ENCODE results near the gene SFXN1.

Gene SFXN1

GRCh38 chr5:175471628-175472027, 6.7 kb upstream of the SFXN1 start:
- no peak overlapping the region for H3K4me3 Mint-ChIP-seq

GRCh38 chr5:175472378-175472777, 6.0 kb upstream of the SFXN1 start:
- Mint-ChIP-seq H3K36me3 (ENCODE audit: low read depth) (no peaks in the 10 kb centered on the region), H3K27ac (no peak overlapping the region)

More at GRCh38 chr5:175471628-175472027, 6.7 kb upstream of the SFXN1 start:
- no peaks in the 10 kb centered on the region for H3K36me3 Mint-ChIP-seq (ENCODE audit: low read depth)
- no peaks in the 10 kb centered on the region for H3K4me1 Mint-ChIP-seq (ENCODE audit: low read depth)
- intact Hi-C loops (cut with micrococcal nuclease): no loop called here
- no peak overlapping the region for H3K27ac Mint-ChIP-seq
- H3K9me3 Mint-ChIP-seq: no peaks in the 10 kb centered on the region
- H3K27me3 Mint-ChIP-seq: peaks cover 39% of the 10 kb centered on the region

DNA sequence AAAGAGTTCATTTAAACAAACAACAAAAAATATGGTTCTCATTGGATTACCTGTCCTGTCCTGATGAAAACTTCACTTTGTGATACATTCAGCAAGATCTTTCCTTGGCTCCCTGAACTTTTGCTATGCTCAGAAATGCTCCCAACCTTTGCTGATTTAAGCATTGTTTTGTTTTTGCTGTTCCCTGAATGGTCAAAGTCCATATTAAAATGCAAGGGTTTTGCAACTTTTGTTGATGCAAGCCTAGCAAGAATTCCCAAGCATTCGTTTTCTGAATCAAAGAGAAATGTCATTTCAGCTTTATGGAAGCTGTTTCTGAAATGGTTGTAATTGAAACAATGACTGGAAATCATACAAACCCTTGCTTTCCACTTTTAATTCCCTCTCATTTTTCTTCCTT, 3.1 kb upstream of the SFXN1 start:
- no peaks in the 10 kb centered on the region for H3K9me3 Mint-ChIP-seq
- H3K27ac Mint-ChIP-seq: no peak overlapping the region
- H3K36me3 Mint-ChIP-seq (ENCODE audit: low read depth): peaks cover 7% of the 10 kb centered on the region
- H3K27me3 Mint-ChIP-seq: peaks cover 38% of the 10 kb centered on the region
- intact Hi-C loops (cut with micrococcal nuclease): no loop called here
- H3K4me1 Mint-ChIP-seq (ENCODE audit: low read depth): peaks cover 20% of the 10 kb centered on the region
- H3K4me3 Mint-ChIP-seq: no peak overlapping the region

More at GRCh38 chr5:175472378-175472777, 6.0 kb upstream of the SFXN1 start:
- Mint-ChIP-seq H3K27me3 (peaks cover 35% of the 10 kb centered on the region), H3K4me3 (no peak overlapping the region), H3K9me3 (no peaks in the 10 kb centered on the region), H3K4me1 (ENCODE audit: low read depth) (no peaks in the 10 kb centered on the region)
- intact Hi-C loops (cut with micrococcal nuclease): no loop called here

DNA sequence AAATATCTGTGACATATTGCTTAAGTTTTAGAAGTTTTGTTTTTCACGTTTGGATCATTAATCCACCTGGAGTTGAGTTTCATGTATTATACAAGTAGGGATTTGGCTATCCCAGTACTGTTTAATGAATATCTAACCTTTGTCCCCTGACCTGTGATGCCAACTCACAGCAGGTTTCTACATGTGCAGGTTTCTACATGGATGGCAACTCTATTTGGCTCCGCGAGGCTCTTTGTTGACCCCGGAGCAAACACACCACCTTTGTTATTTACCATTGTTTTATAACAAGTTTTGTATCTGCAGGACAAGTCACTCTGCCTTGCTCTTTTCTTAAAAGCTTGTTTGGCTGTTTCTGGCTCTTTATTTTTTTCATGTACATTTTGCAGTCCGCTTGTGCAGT, 920 bp upstream of the SFXN1 start:
- Mint-ChIP-seq H3K27ac (no peak overlapping the region), H3K4me1 (ENCODE audit: low read depth) (peaks cover 27% of the 10 kb centered on the region)
- intact Hi-C loops (cut with micrococcal nuclease): no loop called here

GRCh38 chr5:175478008-175478383, 364 bp upstream of the SFXN1 start:
- Mint-ChIP-seq H3K36me3 (ENCODE audit: low read depth) (peaks cover 18% of the 10 kb centered on the region), H3K27me3 (peaks cover 29% of the 10 kb centered on the region), H3K4me3 (peak overlapping the region; percentile 95), H3K27ac (no peak overlapping the region), H3K4me1 (ENCODE audit: low read depth) (peaks cover 27% of the 10 kb centered on the region), H3K9me3 (no peaks in the 10 kb centered on the region)
- intact Hi-C loops (cut with micrococcal nuclease): no loop called here

More for the DNA sequence above, 920 bp upstream of the SFXN1 start:
- H3K36me3 Mint-ChIP-seq (ENCODE audit: low read depth): peaks cover 18% of the 10 kb centered on the region
- H3K27me3 Mint-ChIP-seq: peaks cover 30% of the 10 kb centered on the region
- no peak overlapping the region for H3K4me3 Mint-ChIP-seq
- H3K9me3 Mint-ChIP-seq: no peaks in the 10 kb centered on the region

DNA sequence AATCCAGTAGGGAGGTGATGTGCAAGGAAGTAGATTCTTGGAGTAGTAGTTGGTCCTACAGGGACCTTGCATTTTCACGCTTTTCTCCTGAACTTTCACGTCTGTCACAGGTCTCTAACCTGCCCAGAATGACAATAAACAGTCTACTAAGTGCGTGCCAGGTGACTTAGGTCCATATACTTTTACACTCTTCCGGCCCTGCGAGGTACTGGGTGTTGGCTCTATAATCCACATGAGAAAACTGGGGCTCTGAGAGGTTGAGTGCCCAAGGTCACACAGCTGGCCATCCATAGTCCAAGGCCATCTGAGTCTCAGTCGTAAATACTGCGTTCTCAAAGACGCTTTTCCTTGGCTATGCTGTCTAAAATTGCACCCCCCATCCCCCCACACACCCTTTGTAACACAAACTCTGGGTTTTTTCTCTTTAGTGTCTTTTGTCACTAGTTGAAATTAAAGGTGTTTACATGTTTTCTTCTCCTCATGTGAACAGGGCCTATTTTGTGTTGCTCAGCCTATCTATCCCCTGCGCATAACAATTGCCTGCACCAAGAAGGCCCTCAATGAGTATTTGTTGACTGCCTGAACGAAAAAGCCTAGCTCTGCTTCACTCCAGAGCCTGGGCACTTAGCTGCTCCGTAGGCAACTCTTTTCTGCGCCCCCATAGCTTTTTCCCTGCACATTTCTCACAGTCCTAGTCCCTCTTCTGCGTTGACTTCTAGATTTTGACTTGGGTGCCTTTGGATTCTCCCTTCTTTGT, 943 bp downstream of the SFXN1 start:
- H3K4me1 Mint-ChIP-seq (ENCODE audit: low read depth): peaks cover 33% of the 10 kb centered on the region
- intact Hi-C loops (cut with micrococcal nuclease): no loop called here
- H3K4me3 Mint-ChIP-seq: peak overlapping the region; percentile 95
- no peaks in the 10 kb centered on the region for H3K9me3 Mint-ChIP-seq
- H3K36me3 Mint-ChIP-seq (ENCODE audit: low read depth): peaks cover 30% of the 10 kb centered on the region
- peaks cover 23% of the 10 kb centered on the region for H3K27me3 Mint-ChIP-seq
- peak overlapping the region; percentile 75 for H3K27ac Mint-ChIP-seq

DNA sequence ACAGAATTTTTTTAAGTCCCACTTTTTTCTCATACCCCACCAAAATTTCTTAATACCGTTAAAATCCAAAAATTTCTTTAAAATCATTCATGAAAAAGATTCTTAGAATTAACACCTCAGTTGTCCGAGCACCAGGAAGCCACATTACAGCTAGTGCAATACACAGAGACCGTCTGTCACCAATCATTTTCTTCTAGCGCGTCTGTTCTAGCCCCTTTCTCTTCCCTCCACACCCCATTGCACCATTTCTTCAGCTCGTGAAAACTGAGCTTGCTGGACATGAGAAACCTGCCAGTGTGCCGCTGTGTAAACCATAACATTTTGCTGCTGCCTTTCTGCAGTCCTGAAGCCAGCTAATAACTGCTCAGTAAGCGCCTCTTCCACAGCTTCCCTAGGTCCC, 5.0 kb downstream of the SFXN1 start:
- Mint-ChIP-seq H3K36me3 (ENCODE audit: low read depth) (peaks cover 48% of the 10 kb centered on the region), H3K27ac (no peak overlapping the region), H3K27me3 (peaks cover 4% of the 10 kb centered on the region), H3K9me3 (no peaks in the 10 kb centered on the region), H3K4me1 (ENCODE audit: low read depth) (peaks cover 34% of the 10 kb centered on the region), H3K4me3 (no peak overlapping the region)
- intact Hi-C loops (cut with micrococcal nuclease): no loop called here

GRCh38 chr5:175484322-175484721, 6.0 kb downstream of the SFXN1 start:
- H3K4me3 Mint-ChIP-seq: no peak overlapping the region
- intact Hi-C loops (cut with micrococcal nuclease): no loop called here
- no peak overlapping the region for H3K27ac Mint-ChIP-seq
- H3K27me3 Mint-ChIP-seq: peaks cover 2% of the 10 kb centered on the region
- no peaks in the 10 kb centered on the region for H3K9me3 Mint-ChIP-seq
- peaks cover 49% of the 10 kb centered on the region for H3K36me3 Mint-ChIP-seq (ENCODE audit: low read depth)
- peaks cover 28% of the 10 kb centered on the region for H3K4me1 Mint-ChIP-seq (ENCODE audit: low read depth)

- peaks cover 49% of the 10 kb centered on the region for H3K36me3 Mint-ChIP-seq (ENCODE audit: low read depth)
- no peak overlapping the region for H3K27ac Mint-ChIP-seq
- intact Hi-C loops (cut with micrococcal nuclease): no loop called here
- H3K4me3 Mint-ChIP-seq: no peak overlapping the region
- H3K27me3 Mint-ChIP-seq: no peaks in the 10 kb centered on the region
- H3K9me3 Mint-ChIP-seq: no peaks in the 10 kb centered on the region
- peaks cover 27% of the 10 kb centered on the region for H3K4me1 Mint-ChIP-seq (ENCODE audit: low read depth)
Observed at GRCh38 chr5:175484829-175485228, 6.5 kb downstream of the SFXN1 start.

- Mint-ChIP-seq H3K9me3 (no peaks in the 10 kb centered on the region), H3K4me3 (no peak overlapping the region), H3K27ac (no peak overlapping the region), H3K4me1 (ENCODE audit: low read depth) (peaks cover 21% of the 10 kb centered on the region), H3K36me3 (ENCODE audit: low read depth) (peaks cover 46% of the 10 kb centered on the region), H3K27me3 (no peaks in the 10 kb centered on the region)
- intact Hi-C loops (cut with micrococcal nuclease): no loop called here
Observed at GRCh38 chr5:175485631-175486030, 7.3 kb downstream of the SFXN1 start.

DNA sequence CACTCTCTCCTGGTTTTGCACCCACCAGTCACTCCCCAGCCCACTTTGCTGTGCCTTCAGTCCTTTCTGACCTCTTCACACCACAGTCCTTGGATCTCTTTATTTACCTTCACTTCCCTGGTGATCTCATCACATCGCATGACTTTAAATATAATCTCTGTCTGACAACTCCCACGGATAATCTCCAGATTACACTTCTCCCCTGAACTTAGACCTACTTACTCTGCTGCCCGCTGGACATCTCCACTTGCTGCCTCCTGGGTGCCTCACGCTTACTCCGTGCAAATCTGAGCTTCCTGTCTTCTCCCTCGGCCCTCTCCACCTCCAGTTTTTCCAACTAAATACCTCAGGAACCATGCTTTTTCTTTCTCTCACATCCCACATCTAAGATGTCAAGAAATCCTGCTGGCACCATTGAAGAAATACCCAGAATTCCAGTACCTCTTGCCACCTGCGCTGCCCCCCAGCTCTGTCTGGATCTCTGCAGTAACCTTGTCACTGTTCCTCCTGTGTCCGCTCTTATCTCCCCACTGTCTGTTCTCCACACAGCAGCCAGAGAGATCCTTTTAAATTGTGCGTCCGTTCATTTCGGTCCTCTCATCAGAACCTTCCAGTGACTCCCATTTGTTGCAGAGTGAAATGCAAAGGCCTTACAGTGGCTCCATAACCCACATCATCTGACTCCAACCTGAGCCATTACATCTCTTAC, 9.3 kb downstream of the SFXN1 start:
- H3K27me3 Mint-ChIP-seq: no peaks in the 10 kb centered on the region
- H3K9me3 Mint-ChIP-seq: no peaks in the 10 kb centered on the region
- peaks cover 18% of the 10 kb centered on the region for H3K4me1 Mint-ChIP-seq (ENCODE audit: low read depth)
- intact Hi-C loops (cut with micrococcal nuclease): no loop called here
- H3K4me3 Mint-ChIP-seq: no peak overlapping the region
- H3K36me3 Mint-ChIP-seq (ENCODE audit: low read depth): peaks cover 48% of the 10 kb centered on the region
- no peak overlapping the region for H3K27ac Mint-ChIP-seq

DNA sequence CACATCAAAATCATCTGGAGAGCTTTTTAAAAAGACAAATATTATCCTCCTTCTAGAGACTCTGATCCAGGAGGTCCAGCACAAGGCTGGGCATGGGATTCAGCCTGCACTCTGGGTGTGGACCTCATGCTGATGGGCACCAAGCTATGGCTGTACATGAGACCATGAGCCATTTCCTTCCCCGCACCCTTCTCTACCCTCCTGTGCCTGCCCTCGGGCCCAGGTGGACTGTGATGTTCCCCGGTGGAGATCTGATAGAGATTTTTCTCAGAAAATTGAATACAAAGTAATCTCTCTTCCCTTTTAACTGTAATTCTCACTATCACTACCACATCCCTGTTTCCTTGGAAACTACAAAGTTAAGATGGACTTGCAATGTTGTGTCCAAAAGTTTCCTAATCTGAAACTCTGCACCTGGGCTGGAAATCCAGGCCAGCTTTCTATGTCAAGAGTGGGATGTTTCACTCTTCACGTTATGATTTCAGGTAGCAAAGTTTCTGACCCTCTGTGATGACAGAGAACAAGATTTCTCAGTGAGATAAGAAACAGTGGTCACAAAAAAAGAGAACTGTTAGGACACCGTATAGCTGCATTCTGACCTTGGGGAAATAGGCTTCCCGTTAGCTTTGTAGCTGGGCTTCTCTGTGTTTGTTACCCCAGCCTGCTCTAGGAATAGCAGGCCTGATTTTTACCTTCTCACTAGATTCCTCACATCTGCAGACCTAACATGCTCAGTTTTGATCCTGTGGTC, 11.5 kb downstream of the SFXN1 start:
- H3K36me3 Mint-ChIP-seq (ENCODE audit: low read depth): peaks cover 54% of the 10 kb centered on the region
- intact Hi-C loops (cut with micrococcal nuclease): no loop called here
- no peak overlapping the region for H3K27ac Mint-ChIP-seq
- no peak overlapping the region for H3K4me3 Mint-ChIP-seq
- H3K27me3 Mint-ChIP-seq: no peaks in the 10 kb centered on the region
- H3K4me1 Mint-ChIP-seq (ENCODE audit: low read depth): peaks cover 12% of the 10 kb centered on the region
- no peaks in the 10 kb centered on the region for H3K9me3 Mint-ChIP-seq

- Mint-ChIP-seq H3K36me3 (ENCODE audit: low read depth) (peaks cover 60% of the 10 kb centered on the region), H3K9me3 (no peaks in the 10 kb centered on the region), H3K4me1 (ENCODE audit: low read depth) (peaks cover 12% of the 10 kb centered on the region), H3K27me3 (no peaks in the 10 kb centered on the region), H3K27ac (no peak overlapping the region), H3K4me3 (no peak overlapping the region)
- intact Hi-C loops (cut with micrococcal nuclease): no loop called here
Observed at GRCh38 chr5:175491223-175491622, 12.9 kb downstream of the SFXN1 start.

DNA sequence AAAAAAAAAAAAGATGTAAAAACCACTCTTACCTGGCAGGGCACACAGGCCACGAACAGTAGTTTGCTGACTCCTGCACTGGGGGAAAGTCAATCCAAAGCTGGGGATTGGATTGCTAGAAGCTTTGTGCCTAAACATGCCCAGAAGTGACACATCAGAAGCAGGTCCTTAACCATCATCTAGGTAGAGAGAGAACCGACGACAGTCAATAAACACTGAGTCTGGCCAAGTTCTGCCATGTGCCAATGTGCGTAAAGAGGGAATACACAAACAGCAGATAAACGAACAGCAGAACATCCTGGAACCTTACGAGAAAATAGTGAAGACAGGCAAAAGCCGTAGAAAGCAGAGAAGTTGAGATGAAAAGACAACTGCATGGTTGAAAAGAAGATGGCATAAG, 14.9 kb downstream of the SFXN1 start:
- Mint-ChIP-seq H3K9me3 (no peaks in the 10 kb centered on the region), H3K4me1 (ENCODE audit: low read depth) (peaks cover 6% of the 10 kb centered on the region), H3K36me3 (ENCODE audit: low read depth) (peaks cover 58% of the 10 kb centered on the region), H3K27ac (no peak overlapping the region), H3K4me3 (no peak overlapping the region), H3K27me3 (no peaks in the 10 kb centered on the region)
- intact Hi-C loops (cut with micrococcal nuclease): no loop called here
